ENCODE results near the gene C11orf58. TPM values are rescaled to one million over a fixed set of nuclear protein-coding genes. Genes with fewer than 3 reads are reported as not detected.

C11orf58 gene
- total RNA-seq, 3 donors from 2014 or later = 63.6 to 124 (median 65.5) TPM

DNA sequence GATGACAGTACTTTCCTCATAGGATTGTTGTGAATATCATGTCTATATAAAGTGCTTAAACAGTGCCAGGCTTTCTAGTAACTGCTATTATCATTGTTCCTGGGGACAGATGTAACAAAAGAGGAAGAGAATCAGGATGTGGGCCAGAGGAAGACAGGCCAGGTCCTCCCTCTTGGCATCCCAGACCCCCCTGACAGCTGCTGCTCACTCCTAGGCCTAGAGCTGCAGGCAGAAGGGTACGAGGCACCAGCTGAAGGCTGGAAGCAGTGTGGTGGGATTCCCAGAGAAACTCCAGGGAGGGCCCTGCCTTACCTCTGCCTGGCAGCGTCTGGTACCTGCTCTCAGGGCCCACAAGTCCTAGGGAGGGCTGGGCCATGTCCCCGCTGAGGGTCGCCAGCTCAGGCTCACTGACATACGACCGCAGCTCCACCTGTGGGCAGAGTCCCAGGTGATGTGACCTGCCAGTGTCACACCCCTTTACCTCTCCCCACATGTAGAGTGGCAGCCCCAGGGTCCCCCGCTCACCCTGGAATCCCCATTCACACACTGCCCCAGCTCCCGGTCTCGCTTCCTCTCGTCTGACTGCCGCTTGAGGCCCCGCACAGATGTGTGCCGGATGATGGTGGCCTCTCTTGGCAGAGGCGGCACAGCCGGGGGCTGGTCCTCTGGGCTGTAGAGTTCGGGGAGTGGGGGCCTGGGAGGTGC, 52.2 kb downstream of the C11orf58 start:
- Histone ChIP-seq H3K9me3 (no peaks in the 10 kb centered on the region), H3K36me3 (ENCODE audit: low read depth) (no peaks in the 10 kb centered on the region), H3K4me3 (no peak overlapping the region), H3K4me1 (ENCODE audit: low read depth) (no peaks in the 10 kb centered on the region)
- intact Hi-C loops (cut with DNase I, micrococcal nuclease) = no loop called here
- no peak for DNase-seq
- TF ChIP-seq, protein P1, sequence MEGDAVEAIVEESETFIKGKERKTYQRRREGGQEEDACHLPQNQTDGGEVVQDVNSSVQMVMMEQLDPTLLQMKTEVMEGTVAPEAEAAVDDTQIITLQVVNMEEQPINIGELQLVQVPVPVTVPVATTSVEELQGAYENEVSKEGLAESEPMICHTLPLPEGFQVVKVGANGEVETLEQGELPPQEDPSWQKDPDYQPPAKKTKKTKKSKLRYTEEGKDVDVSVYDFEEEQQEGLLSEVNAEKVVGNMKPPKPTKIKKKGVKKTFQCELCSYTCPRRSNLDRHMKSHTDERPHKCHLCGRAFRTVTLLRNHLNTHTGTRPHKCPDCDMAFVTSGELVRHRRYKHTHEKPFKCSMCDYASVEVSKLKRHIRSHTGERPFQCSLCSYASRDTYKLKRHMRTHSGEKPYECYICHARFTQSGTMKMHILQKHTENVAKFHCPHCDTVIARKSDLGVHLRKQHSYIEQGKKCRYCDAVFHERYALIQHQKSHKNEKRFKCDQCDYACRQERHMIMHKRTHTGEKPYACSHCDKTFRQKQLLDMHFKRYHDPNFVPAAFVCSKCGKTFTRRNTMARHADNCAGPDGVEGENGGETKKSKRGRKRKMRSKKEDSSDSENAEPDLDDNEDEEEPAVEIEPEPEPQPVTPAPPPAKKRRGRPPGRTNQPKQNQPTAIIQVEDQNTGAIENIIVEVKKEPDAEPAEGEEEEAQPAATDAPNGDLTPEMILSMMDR (IDR thresholded peaks at IDR 0.05) = no peak
- no peak for ATAC-seq

DNA sequence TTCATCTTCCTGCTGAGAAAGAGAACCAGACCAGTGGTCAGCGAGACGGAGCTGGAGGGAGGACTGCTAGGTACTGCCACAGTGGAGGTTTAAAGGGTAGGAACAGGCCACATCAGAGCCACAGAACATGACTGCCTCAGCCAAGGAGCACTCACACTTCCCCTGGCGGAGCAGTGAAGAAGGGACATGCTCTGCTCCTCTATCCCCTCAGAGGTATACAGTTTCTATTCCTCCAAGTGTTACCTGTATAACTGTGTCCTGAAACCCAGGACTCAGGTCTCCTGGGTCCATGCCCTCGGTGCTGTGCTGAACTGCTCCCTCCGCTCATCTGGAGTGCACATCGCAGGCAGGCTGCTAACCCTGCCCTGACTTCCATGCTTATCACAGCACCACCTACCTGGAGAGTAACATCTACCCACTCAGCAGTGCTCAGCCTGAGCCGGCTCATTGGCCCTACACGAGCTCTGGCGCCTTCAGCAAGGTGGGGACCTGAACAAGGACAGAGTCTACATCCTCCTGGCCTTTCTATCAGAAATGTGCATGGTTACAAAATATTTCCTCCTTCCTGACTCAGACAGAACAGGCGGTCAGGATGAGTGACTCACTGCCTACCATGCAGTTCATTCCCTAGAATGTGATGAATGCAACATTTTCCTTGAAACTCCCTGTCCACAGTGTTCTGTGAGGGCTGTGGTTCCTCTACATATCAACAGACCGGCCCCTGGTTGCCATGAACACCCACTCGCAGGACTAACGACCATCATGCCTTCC, 52.9 kb downstream of the C11orf58 start:
- intact Hi-C loops (cut with DNase I, micrococcal nuclease) = no loop called here
- no peaks in the 10 kb centered on the region for H3K9me3 ChIP-seq
- no peak overlapping the region for H3K4me3 ChIP-seq
- TF ChIP-seq, protein P1 (IDR thresholded peaks at IDR 0.05) = no peak
- no peak for DNase-seq
- peak; percentile 53 for ATAC-seq
- no peaks in the 10 kb centered on the region for H3K36me3 ChIP-seq (ENCODE audit: low read depth)
- H3K4me1 ChIP-seq (ENCODE audit: low read depth) = no peaks in the 10 kb centered on the region

DNA sequence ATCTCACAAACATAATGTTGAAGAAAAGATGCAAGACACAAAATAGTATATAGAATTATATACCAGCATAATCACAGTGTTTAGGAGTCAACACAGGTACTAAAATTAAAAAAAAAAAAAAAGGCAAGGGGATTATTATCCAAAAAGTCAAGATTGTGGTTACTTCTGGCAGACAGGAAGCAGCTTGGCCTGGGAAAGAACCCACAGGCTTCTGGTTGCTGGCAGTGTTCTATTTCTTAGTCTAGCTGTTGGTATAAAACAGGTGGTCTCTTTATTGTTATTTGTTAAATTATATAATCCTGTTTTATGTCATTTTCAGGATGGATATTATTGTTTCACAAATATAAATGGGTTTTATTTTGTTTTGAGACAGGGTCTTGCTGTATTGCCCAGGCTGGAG, 54.0 kb downstream of the C11orf58 start:
- H3K4me3 ChIP-seq = no peak overlapping the region
- intact Hi-C loops (cut with DNase I, micrococcal nuclease) = no loop called here
- DNase-seq (no peak), ATAC-seq (no peak)
- H3K4me1 ChIP-seq (ENCODE audit: low read depth) = no peaks in the 10 kb centered on the region
- no peaks in the 10 kb centered on the region for H3K36me3 ChIP-seq (ENCODE audit: low read depth)
- TF ChIP-seq, protein P1 (IDR thresholded peaks at IDR 0.05) = no peak
- H3K9me3 ChIP-seq = no peaks in the 10 kb centered on the region

DNA sequence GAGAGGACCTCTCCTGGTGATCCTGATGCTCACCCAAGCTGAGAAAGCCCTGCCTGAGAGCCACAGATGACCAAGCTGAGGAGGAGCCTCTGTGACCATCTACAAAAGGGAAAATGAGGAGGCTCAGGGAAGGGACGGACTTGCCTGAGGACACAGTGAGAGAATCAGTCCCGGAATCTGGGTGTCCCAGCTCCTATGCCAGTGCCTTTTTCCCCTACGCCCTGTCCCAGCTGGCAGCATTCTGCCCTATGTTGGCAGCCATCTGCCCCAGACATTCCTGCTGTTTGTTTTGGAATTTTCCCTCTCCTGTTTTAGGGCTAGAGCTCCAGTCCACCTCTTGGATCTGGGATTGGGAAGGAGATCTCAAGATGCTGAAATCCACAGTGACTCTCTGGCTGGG, 54.6 kb downstream of the C11orf58 start:
- ATAC-seq = no peak
- H3K36me3 ChIP-seq (ENCODE audit: low read depth) = no peaks in the 10 kb centered on the region
- TF ChIP-seq, protein P1 (IDR thresholded peaks at IDR 0.05) = no peak

DNA sequence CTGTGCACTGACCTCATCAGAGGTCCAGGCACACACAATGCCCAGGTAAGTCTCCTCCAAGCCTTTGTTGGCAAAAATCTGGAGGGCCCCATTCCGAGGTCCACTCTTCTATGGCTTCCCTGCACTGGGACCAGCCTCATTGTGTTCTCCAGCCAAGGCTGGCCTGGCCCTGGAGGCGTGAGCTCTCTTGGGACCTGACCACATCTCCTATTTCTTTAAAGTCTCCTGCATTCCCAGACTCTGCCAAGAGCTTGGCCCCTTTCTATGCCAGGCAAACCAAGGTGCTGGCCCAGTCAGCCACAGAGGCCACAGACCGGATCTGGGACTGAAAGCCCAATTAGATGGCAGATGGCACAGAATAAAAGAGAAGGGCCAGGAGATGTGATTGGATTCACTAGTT, 55.1 kb downstream of the C11orf58 start:
- Histone ChIP-seq H3K36me3 (ENCODE audit: low read depth) (no peaks in the 10 kb centered on the region), H3K4me3 (no peak overlapping the region), H3K4me1 (ENCODE audit: low read depth) (no peaks in the 10 kb centered on the region), H3K9me3 (no peaks in the 10 kb centered on the region)
- TF ChIP-seq, protein P1 (IDR thresholded peaks at IDR 0.05) = no peak
- no peak for DNase-seq
- ATAC-seq = no peak
- intact Hi-C loops (cut with DNase I, micrococcal nuclease) = no loop called here

More for the DNA sequence above, 54.6 kb downstream of the C11orf58 start:
- Histone ChIP-seq H3K9me3 (no peaks in the 10 kb centered on the region), H3K4me1 (ENCODE audit: low read depth) (no peaks in the 10 kb centered on the region), H3K4me3 (no peak overlapping the region)
- intact Hi-C loops (cut with DNase I, micrococcal nuclease) = no loop called here
- DNase-seq = no peak

Measured in mucosa of descending colon (tissue), 3 donors.